GM21737 (cell line): ENCODE data around the gene ONECUT1.
"Not testable (repeated sequence)": the region's sequence is repeated elsewhere in the genome, so short reads cannot be mapped to it uniquely, and the experiment has no call there.

Experiments
- ATAC-seq: cut with Tn5 transposase; IDR thresholded peaks from one replicate; pipeline ENCODE4 v1.9.1; 2021; ENCODE audit warnings: mild to moderate bottlenecking, moderate library complexity; ENCODE audit not compliant: unreplicated experiment

The ONECUT1 gene

GRCh38 chr15:52790169-52790708 is at the start of gene ONECUT1:
ONECUT1 (minus strand) TSS chr15:52790336; CDS start chr15:52789884, 452 bp downstream.
- ATAC-seq, result peak; percentile 58

GRCh38 chr15:52834379-52834778 is 44.2 kb upstream of the ONECUT1 start:
- ATAC-seq, result no peak

GRCh38 chr15:52824169-52824942 is 34.2 kb upstream of the ONECUT1 start:
- not testable (repeated sequence) for ATAC-seq

- ATAC-seq, result no peak
Measured at GRCh38 chr15:52822475-52822874, 32.3 kb upstream of the ONECUT1 start.

GRCh38 chr15:52819253-52819652 is 29.1 kb upstream of the ONECUT1 start:
- ATAC-seq, result no peak

- ATAC-seq, result not testable (repeated sequence)
Measured at GRCh38 chr15:52815899-52816298, 25.8 kb upstream of the ONECUT1 start.

GRCh38 chr15:52808996-52809395 is 18.9 kb upstream of the ONECUT1 start:
- no peak for ATAC-seq

GRCh38 chr15:52808441-52808840 is 18.3 kb upstream of the ONECUT1 start:
- no peak for ATAC-seq

- no peak for ATAC-seq
Measured at GRCh38 chr15:52806284-52806655, 16.1 kb upstream of the ONECUT1 start.

- no peak for ATAC-seq
Measured at GRCh38 chr15:52805351-52806283, 15.5 kb upstream of the ONECUT1 start.

GRCh38 chr15:52804526-52805081 is 14.5 kb upstream of the ONECUT1 start:
- no peak for ATAC-seq

GRCh38 chr15:52803467-52804306 is 13.6 kb upstream of the ONECUT1 start:
- no peak for ATAC-seq

GRCh38 chr15:52803108-52803466 is 13.0 kb upstream of the ONECUT1 start:
- ATAC-seq, result no peak

GRCh38 chr15:52802110-52802509 is 12.0 kb upstream of the ONECUT1 start:
- ATAC-seq, result no peak

GRCh38 chr15:52801748-52802085 is 11.6 kb upstream of the ONECUT1 start:
- ATAC-seq, result no peak

- no peak for ATAC-seq
Measured at GRCh38 chr15:52800828-52801747, 11.0 kb upstream of the ONECUT1 start.

GRCh38 chr15:52799145-52799811 is 9.1 kb upstream of the ONECUT1 start:
- ATAC-seq, result no peak

GRCh38 chr15:52798529-52799101 is 8.5 kb upstream of the ONECUT1 start:
- no peak for ATAC-seq
